ENCODE measurements around the gene ENTPD7. TPM values are rescaled to one million over a fixed set of nuclear protein-coding genes. Genes with fewer than 3 reads are reported as not detected.

Gene ENTPD7
- total RNA-seq, 1 experiment from 2014 or later, result 11.4 TPM

GRCh38 chr10:99720387-99720786, 61.1 kb downstream of the ENTPD7 start (continued):
- TF ChIP-seq PRDM15 (CRISPR knock-in tag; IDR thresholded peaks at IDR 0.05) (no peak), TCF7 (CRISPR knock-in tag; IDR thresholded peaks at IDR 0.05; ENCODE audit: low read depth) (no peak), AR (CRISPR knock-in tag; IDR thresholded peaks at IDR 0.05) (no peak), JAZF1 (CRISPR knock-in tag; IDR thresholded peaks at IDR 0.05) (no peak), ZNF121 (CRISPR knock-in tag; IDR thresholded peaks at IDR 0.05) (no peak)
- TF ChIP-seq, protein P1, sequence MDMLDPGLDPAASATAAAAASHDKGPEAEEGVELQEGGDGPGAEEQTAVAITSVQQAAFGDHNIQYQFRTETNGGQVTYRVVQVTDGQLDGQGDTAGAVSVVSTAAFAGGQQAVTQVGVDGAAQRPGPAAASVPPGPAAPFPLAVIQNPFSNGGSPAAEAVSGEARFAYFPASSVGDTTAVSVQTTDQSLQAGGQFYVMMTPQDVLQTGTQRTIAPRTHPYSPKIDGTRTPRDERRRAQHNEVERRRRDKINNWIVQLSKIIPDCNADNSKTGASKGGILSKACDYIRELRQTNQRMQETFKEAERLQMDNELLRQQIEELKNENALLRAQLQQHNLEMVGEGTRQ (CRISPR knock-in tag; IDR thresholded peaks at IDR 0.05), result no peak
- TF ChIP-seq, protein P2, sequence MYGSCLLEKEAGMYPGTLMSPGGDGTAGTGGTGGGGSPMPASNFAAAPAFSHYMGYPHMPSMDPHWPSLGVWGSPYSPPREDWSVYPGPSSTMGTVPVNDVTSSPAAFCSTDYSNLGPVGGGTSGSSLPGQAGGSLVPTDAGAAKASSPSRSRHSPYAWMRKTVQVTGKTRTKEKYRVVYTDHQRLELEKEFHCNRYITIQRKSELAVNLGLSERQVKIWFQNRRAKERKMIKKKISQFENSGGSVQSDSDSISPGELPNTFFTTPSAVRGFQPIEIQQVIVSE (CRISPR knock-in tag; IDR thresholded peaks at IDR 0.05; ENCODE audit: borderline replicate concordance), result no peak

GRCh38 chr10:99730026-99730425, 70.7 kb downstream of the ENTPD7 start:
- Mint-ChIP-seq H3K27me3 (ENCODE audit: low read depth) (no peaks in the 10 kb centered on the region), H3K4me1 (peaks cover 12% of the 10 kb centered on the region), H3K9me3 (no peaks in the 10 kb centered on the region), H3K27ac (no peak overlapping the region), H3K4me3 (no peak overlapping the region), H3K36me3 (peaks cover 31% of the 10 kb centered on the region)
- no peak for DNase-seq (ENCODE audit: low spot score)
- CTCF ChIA-PET, result no interaction called here
- no peak for ATAC-seq
- POLR2A ChIA-PET, result no interaction called here
- TF ChIP-seq CBFB (CRISPR knock-in tag; IDR thresholded peaks at IDR 0.05; ENCODE audit: low read depth), result no peak
- TF ChIP-seq MAX (CRISPR knock-in tag; IDR thresholded peaks at IDR 0.05), result no peak
- TF ChIP-seq, protein P3, sequence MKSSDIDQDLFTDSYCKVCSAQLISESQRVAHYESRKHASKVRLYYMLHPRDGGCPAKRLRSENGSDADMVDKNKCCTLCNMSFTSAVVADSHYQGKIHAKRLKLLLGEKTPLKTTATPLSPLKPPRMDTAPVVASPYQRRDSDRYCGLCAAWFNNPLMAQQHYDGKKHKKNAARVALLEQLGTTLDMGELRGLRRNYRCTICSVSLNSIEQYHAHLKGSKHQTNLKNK (CRISPR knock-in tag; IDR thresholded peaks at IDR 0.05), result no peak
- TF ChIP-seq, protein P4, sequence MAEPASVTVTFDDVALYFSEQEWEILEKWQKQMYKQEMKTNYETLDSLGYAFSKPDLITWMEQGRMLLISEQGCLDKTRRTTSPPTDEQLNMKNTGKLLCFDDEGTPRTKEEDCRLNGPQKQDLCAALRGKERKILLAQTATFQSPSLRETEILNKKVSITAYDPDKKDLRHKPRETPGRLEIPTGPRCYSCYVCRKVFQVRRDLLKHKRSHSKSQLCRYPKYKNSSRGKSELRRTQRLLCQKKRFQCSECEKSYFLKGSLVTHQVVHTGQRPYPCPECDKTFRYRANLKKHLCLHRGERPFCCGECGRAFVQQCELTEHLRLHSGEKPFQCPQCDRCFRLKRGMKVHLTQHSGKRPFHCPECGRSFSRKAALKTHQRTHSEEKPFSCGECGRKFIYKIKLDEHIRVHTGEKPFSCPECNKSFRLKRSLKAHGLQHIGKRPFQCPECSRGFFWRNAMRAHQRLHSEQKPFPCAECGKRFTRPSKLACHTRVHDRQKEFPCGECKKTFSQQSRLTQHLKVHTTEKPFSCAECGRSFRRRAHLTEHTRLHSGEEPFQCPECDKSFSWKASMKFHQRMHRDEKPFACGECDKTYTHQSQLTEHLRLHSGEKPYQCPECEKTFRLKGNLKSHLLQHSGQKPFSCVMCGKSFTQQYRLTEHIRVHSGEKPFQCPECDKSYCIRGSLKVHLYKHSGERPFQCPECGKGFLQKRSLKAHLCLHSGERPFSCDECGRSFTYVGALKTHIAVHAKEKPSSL (CRISPR knock-in tag; conservative IDR thresholded peaks at IDR 0.05), result no peak
- TF ChIP-seq, protein P5, sequence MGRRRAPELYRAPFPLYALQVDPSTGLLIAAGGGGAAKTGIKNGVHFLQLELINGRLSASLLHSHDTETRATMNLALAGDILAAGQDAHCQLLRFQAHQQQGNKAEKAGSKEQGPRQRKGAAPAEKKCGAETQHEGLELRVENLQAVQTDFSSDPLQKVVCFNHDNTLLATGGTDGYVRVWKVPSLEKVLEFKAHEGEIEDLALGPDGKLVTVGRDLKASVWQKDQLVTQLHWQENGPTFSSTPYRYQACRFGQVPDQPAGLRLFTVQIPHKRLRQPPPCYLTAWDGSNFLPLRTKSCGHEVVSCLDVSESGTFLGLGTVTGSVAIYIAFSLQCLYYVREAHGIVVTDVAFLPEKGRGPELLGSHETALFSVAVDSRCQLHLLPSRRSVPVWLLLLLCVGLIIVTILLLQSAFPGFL (CRISPR knock-in tag; IDR thresholded peaks at IDR 0.05; ENCODE audit: borderline replicate concordance), result no peak
- TF ChIP-seq RORB (CRISPR knock-in tag; IDR thresholded peaks at IDR 0.05), result no peak
- TF ChIP-seq, protein P6, sequence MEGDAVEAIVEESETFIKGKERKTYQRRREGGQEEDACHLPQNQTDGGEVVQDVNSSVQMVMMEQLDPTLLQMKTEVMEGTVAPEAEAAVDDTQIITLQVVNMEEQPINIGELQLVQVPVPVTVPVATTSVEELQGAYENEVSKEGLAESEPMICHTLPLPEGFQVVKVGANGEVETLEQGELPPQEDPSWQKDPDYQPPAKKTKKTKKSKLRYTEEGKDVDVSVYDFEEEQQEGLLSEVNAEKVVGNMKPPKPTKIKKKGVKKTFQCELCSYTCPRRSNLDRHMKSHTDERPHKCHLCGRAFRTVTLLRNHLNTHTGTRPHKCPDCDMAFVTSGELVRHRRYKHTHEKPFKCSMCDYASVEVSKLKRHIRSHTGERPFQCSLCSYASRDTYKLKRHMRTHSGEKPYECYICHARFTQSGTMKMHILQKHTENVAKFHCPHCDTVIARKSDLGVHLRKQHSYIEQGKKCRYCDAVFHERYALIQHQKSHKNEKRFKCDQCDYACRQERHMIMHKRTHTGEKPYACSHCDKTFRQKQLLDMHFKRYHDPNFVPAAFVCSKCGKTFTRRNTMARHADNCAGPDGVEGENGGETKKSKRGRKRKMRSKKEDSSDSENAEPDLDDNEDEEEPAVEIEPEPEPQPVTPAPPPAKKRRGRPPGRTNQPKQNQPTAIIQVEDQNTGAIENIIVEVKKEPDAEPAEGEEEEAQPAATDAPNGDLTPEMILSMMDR (IDR thresholded peaks at IDR 0.05), result no peak
- TF ChIP-seq CREM (CRISPR knock-in tag; IDR thresholded peaks at IDR 0.05), result no peak
- no peak for TF ChIP-seq GABPB1 (CRISPR knock-in tag; IDR thresholded peaks at IDR 0.05)
- TF ChIP-seq SMAD4 (CRISPR knock-in tag; IDR thresholded peaks at IDR 0.05), result no peak
- TF ChIP-seq, protein P7, sequence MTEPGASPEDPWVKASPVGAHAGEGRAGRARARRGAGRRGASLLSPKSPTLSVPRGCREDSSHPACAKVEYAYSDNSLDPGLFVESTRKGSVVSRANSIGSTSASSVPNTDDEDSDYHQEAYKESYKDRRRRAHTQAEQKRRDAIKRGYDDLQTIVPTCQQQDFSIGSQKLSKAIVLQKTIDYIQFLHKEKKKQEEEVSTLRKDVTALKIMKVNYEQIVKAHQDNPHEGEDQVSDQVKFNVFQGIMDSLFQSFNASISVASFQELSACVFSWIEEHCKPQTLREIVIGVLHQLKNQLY (CRISPR knock-in tag; IDR thresholded peaks at IDR 0.05), result no peak
- no peak for TF ChIP-seq NFYB (CRISPR knock-in tag; conservative IDR thresholded peaks at IDR 0.05; ENCODE audit: low read depth)
